Activated T-cell treated with anti-CD3 and anti-CD28 coated beads, Interleukin-2, amount 50 U/mL, for 4 hours (primary cell): Measurements from ENCODE around the gene RBFOX1. TPM values are rescaled to one million over a fixed set of nuclear protein-coding genes. Genes with fewer than 3 reads are reported as not detected.

ENCODE experiments used
- ATAC-seq, 2 donors: fragments of 200-7000 bp; cut with Tn5 transposase; one replicate each; pipeline ENCODE4 v1.10.0; 2021
- DNase-seq: peaks from one replicate; pipeline ENCODE4 v3.0.0-alpha.2; 2020
- H3K27me3 Mint-ChIP-seq: one replicate; pipeline ENCODE4 v1.8.0; 2021; ENCODE audit warnings: low read depth, mixed read lengths
- H3K36me3 Mint-ChIP-seq: one replicate; pipeline ENCODE4 v1.8.0; 2022; ENCODE audit warnings: mixed read lengths; ENCODE audit not compliant: insufficient read depth
- H3K4me1 Mint-ChIP-seq: one replicate; pipeline ENCODE4 v1.8.0; 2021; ENCODE audit warnings: low read depth, mixed read lengths
- H3K4me3 Mint-ChIP-seq: one replicate; pipeline ENCODE4 v1.8.0; 2021; ENCODE audit warnings: mild to moderate bottlenecking, moderate library complexity, mixed read lengths
- H3K9me3 Mint-ChIP-seq: one replicate; pipeline ENCODE4 v1.8.0; 2021; ENCODE audit warnings: mixed read lengths
- total RNA-seq, 3 donors: library from RNA; stranded (reverse); gene quantifications; one replicate each; pipeline ENCODE4 v1.2.1, GENCODE V29; 2021

The RBFOX1 gene
- total RNA-seq, 3 donors from 2014 or later: not detected

DNA sequence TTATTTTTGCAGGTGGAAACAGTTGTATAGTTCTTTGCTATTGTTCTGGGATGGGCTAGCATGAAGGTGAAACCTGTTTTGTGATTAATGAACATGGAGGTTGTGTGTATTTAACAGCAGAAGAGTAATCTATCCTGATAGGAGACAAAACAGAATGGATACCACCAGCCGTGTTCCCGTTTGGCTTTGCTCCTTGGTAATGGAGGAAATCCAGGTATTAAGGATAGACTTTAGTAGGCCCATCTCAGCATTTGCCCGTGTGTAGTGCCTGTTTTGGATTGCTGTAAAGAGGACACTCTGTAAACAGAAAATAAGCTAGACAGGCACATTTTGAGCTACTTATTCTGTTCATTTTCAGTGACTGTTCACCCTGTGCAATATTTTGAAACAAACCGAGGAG, 215.1 kb downstream of the RBFOX1 start:
- Mint-ChIP-seq H3K4me3 (no peak overlapping the region), H3K4me1 (no peaks in the 10 kb centered on the region), H3K27me3 (no peaks in the 10 kb centered on the region), H3K9me3 (peaks cover 12% of the 10 kb centered on the region), H3K36me3 (no peaks in the 10 kb centered on the region)
- ATAC-seq (no peak), DNase-seq (no peak)

DNA sequence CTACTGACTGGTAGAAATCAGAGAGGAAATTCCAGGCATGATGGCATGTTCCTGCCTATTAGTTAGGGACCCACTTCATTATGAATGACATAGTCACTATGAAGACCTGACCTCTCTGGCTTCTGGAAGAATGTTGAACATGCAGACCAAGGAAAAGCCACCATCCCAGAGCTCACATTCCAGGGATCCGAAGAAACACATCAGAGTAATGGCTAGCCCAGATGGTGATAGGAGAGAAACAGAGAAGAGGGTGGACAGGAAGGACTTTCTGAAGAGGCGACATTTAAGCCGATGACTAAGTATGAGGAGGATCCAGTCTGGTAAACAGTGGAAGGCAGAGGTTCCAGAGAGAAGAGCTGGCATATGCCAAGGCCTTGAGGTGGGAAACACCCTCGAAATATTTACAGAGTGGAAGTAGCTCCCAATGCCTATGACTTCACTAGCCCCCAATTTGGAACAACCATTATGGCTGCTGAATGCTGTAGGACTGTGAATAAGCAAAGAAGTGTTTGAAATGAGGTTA, 216.2 kb downstream of the RBFOX1 start:
- peaks cover 12% of the 10 kb centered on the region for H3K9me3 Mint-ChIP-seq
- H3K4me3 Mint-ChIP-seq: no peak overlapping the region
- no peaks in the 10 kb centered on the region for H3K36me3 Mint-ChIP-seq
- H3K4me1 Mint-ChIP-seq: no peaks in the 10 kb centered on the region
- H3K27me3 Mint-ChIP-seq: no peaks in the 10 kb centered on the region
- no peak for ATAC-seq
- DNase-seq: no peak

DNA sequence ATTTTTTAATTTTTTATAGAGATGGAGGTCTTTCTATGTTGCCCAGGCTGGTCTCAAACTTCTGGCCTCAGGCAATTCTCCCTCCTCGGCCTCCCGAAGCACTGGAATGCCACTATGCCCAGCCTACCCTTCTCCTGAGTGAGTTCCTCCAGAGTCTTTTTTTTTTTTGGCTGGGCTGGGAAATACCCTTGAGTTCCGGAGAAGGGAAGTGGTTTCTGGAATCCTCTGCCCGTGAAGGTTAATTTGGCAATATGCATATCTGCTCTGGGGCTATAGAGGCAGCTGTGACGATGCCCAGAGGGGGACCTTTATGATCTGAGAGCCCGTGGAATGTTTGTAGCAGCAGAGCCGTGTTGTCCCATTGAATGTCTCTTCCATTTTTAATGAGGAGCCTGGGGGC, 217.5 kb downstream of the RBFOX1 start:
- peaks cover 12% of the 10 kb centered on the region for H3K9me3 Mint-ChIP-seq
- H3K36me3 Mint-ChIP-seq: no peaks in the 10 kb centered on the region
- no peaks in the 10 kb centered on the region for H3K27me3 Mint-ChIP-seq
- H3K4me1 Mint-ChIP-seq: no peaks in the 10 kb centered on the region
- no peak for ATAC-seq
- DNase-seq: no peak
- no peak overlapping the region for H3K4me3 Mint-ChIP-seq

DNA sequence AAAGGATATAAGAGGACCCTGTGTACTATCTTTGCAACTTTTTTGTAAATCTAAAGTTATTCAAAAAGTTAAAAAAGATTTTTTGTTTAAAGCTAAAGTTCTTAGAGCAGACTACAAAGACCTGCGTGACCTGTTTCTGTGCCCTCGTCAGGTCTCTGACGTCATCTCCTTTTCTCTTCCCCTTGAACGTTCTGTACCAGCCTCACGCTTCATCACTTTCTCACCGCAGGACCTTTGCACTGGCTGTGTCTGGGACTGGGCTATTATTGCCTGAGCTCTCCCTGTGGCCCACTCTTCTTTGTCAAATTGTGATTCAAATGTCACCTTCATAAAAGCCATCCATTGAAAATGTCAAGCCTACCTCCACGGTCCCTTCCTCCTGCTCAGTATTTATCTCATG, 222.8 kb downstream of the RBFOX1 start:
- Mint-ChIP-seq H3K4me3 (no peak overlapping the region), H3K4me1 (no peaks in the 10 kb centered on the region), H3K27me3 (no peaks in the 10 kb centered on the region)

GRCh38 chr16:7561908-7562405, 229.3 kb downstream of the RBFOX1 start:
- no peak for ATAC-seq
- no peak for DNase-seq
- no peak overlapping the region for H3K4me3 Mint-ChIP-seq

More for the DNA sequence above, 222.8 kb downstream of the RBFOX1 start:
- Mint-ChIP-seq H3K9me3 (peaks cover 4% of the 10 kb centered on the region), H3K36me3 (no peaks in the 10 kb centered on the region)
- no peak for DNase-seq
- ATAC-seq: no peak

DNA sequence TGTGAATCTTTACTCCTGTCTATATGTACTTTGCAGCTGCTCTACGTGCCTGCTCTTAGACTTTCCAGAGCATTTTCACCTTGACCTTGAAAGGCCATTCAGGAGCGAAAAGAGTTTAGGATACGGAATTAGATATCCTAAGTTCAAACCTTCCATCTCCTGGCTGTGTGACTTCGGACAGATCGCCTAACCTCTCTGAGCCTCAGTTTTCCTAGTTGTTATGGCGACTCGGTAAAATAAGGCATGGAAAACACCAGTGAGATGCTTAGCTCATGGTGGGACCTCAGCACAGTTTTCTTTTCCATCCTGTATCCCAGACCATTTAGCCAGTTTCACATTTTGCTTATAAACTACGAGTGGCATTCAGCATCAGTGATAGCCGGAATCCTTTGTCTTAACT, 233.7 kb downstream of the RBFOX1 start:
- H3K9me3 Mint-ChIP-seq: peaks cover 18% of the 10 kb centered on the region
- H3K4me3 Mint-ChIP-seq: no peak overlapping the region
- no peaks in the 10 kb centered on the region for H3K4me1 Mint-ChIP-seq
- no peaks in the 10 kb centered on the region for H3K27me3 Mint-ChIP-seq
- no peak for DNase-seq
- no peaks in the 10 kb centered on the region for H3K36me3 Mint-ChIP-seq
- no peak for ATAC-seq

More at GRCh38 chr16:7561908-7562405, 229.3 kb downstream of the RBFOX1 start:
- H3K27me3 Mint-ChIP-seq: no peaks in the 10 kb centered on the region
- no peaks in the 10 kb centered on the region for H3K4me1 Mint-ChIP-seq
- peaks cover 5% of the 10 kb centered on the region for H3K9me3 Mint-ChIP-seq
- no peaks in the 10 kb centered on the region for H3K36me3 Mint-ChIP-seq

GRCh38 chr16:7571366-7571765, 238.7 kb downstream of the RBFOX1 start:
- Mint-ChIP-seq H3K27me3 (no peaks in the 10 kb centered on the region), H3K36me3 (no peaks in the 10 kb centered on the region), H3K4me3 (no peak overlapping the region), H3K9me3 (peaks cover 16% of the 10 kb centered on the region), H3K4me1 (no peaks in the 10 kb centered on the region)
- ATAC-seq (no peak), DNase-seq (no peak)

- peaks cover 9% of the 10 kb centered on the region for H3K9me3 Mint-ChIP-seq
- H3K4me3 Mint-ChIP-seq: no peak overlapping the region
- no peaks in the 10 kb centered on the region for H3K4me1 Mint-ChIP-seq
- no peaks in the 10 kb centered on the region for H3K27me3 Mint-ChIP-seq
- H3K36me3 Mint-ChIP-seq: no peaks in the 10 kb centered on the region
- DNase-seq: no peak
- ATAC-seq: no peak
Observed at GRCh38 chr16:7577588-7577987, 244.9 kb downstream of the RBFOX1 start.

GRCh38 chr16:7579454-7579853, 246.8 kb downstream of the RBFOX1 start:
- H3K4me3 Mint-ChIP-seq: no peak overlapping the region
- H3K9me3 Mint-ChIP-seq: peaks cover 7% of the 10 kb centered on the region
- no peak for DNase-seq
- no peak for ATAC-seq
- no peaks in the 10 kb centered on the region for H3K4me1 Mint-ChIP-seq
- H3K27me3 Mint-ChIP-seq: no peaks in the 10 kb centered on the region
- no peaks in the 10 kb centered on the region for H3K36me3 Mint-ChIP-seq

- DNase-seq (no peak), ATAC-seq (no peak)
- Mint-ChIP-seq H3K9me3 (peaks cover 11% of the 10 kb centered on the region), H3K36me3 (no peaks in the 10 kb centered on the region), H3K4me3 (no peak overlapping the region), H3K27me3 (no peaks in the 10 kb centered on the region), H3K4me1 (no peaks in the 10 kb centered on the region)
Observed at GRCh38 chr16:7581175-7581574, 248.5 kb downstream of the RBFOX1 start.

GRCh38 chr16:7583396-7583795, 250.8 kb downstream of the RBFOX1 start:
- H3K27me3 Mint-ChIP-seq: no peaks in the 10 kb centered on the region
- DNase-seq (no peak), ATAC-seq (no peak)
- H3K36me3 Mint-ChIP-seq: no peaks in the 10 kb centered on the region
- H3K4me3 Mint-ChIP-seq: no peak overlapping the region
- H3K4me1 Mint-ChIP-seq: no peaks in the 10 kb centered on the region
- H3K9me3 Mint-ChIP-seq: peaks cover 11% of the 10 kb centered on the region

DNA sequence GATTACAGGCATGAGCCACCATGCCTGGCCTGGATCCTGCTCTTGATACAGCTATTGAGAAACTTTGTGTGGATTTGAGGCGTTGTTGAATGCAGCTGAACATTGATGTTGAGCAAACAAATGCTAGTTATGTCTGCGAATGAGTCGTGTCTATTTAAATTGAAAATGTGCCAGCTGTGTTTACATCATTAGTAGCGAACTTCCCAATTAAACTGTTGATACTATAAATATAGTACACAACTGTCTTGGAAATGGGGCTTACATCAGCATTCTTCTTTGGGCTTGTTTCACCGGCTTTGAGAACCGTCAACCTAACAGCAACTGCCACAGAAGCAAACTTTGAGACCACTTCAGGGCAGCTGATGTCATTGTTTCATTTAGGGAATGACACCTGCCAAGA, 251.9 kb downstream of the RBFOX1 start:
- ATAC-seq: no peak
- Mint-ChIP-seq H3K27me3 (no peaks in the 10 kb centered on the region), H3K36me3 (no peaks in the 10 kb centered on the region), H3K4me3 (no peak overlapping the region), H3K4me1 (no peaks in the 10 kb centered on the region), H3K9me3 (peaks cover 8% of the 10 kb centered on the region)
- no peak for DNase-seq

DNA sequence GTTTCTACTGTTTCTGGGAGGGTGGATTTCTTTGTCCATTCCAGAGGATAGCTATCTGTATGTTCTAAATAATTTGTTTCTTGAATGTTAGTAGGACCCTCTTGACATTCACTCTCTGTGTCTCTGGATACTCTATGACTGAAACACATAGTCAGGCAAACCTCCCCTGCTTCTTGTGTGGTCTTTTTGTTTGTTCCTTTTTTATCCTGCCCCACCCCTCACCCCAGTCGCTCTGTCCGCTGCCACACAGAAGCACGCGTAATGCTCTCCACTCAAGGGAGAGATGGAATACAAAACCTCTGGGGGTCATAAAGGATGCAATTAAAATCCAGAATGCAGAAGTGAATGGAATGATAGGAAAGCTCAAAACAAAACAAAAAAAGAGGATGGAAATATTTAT, 253.1 kb downstream of the RBFOX1 start:
- Mint-ChIP-seq H3K36me3 (no peaks in the 10 kb centered on the region), H3K9me3 (peaks cover 6% of the 10 kb centered on the region), H3K4me3 (no peak overlapping the region), H3K27me3 (no peaks in the 10 kb centered on the region), H3K4me1 (no peaks in the 10 kb centered on the region)
- ATAC-seq (no peak), DNase-seq (no peak)

- Mint-ChIP-seq H3K4me3 (no peak overlapping the region), H3K36me3 (no peaks in the 10 kb centered on the region), H3K4me1 (no peaks in the 10 kb centered on the region), H3K9me3 (peaks cover 12% of the 10 kb centered on the region), H3K27me3 (no peaks in the 10 kb centered on the region)
- ATAC-seq (no peak), DNase-seq (no peak)
Observed at GRCh38 chr16:7590934-7591333, 258.3 kb downstream of the RBFOX1 start.

DNA sequence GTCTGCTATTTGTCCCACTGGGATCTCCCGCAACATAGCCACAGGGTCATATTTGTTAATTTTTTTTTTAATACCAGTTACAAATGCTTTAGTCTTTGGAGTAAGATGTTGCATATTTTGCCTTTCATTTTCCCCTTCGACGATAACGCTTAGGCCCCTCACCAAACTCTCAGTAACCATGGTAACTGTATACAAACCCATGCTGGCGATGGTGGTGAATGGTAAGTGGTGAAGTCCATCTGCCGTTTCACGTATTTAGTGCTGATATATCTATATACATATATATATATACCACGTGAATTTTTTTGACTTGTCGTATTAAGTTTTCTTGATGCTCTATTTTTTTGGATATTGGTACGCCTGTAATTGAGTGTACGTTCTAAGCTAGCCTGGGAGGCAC, 263.7 kb downstream of the RBFOX1 start:
- no peak for ATAC-seq
- H3K4me1 Mint-ChIP-seq: no peaks in the 10 kb centered on the region
- H3K27me3 Mint-ChIP-seq: no peaks in the 10 kb centered on the region
- no peak for DNase-seq
- no peak overlapping the region for H3K4me3 Mint-ChIP-seq
- H3K36me3 Mint-ChIP-seq: no peaks in the 10 kb centered on the region
- peaks cover 16% of the 10 kb centered on the region for H3K9me3 Mint-ChIP-seq

GRCh38 chr16:7597677-7598076, 265.0 kb downstream of the RBFOX1 start:
- Mint-ChIP-seq H3K4me1 (no peaks in the 10 kb centered on the region), H3K4me3 (no peak overlapping the region), H3K36me3 (no peaks in the 10 kb centered on the region), H3K9me3 (peaks cover 16% of the 10 kb centered on the region), H3K27me3 (no peaks in the 10 kb centered on the region)
- DNase-seq (no peak), ATAC-seq (no peak)
